GM12864 (cell line): ENCODE data around the gene ITSN2.

Source experiments
- DNase-seq: peaks from one replicate; pipeline ENCODE4 v3.0.0-alpha.2; 2011; ENCODE audit warnings: low read depth
- H3K4me3 ChIP-seq: 2 replicates; pipeline ENCODE4 v1.5.1; 2011; ENCODE audit warnings: mild to moderate bottlenecking, low read depth, low read length, control low read depth
- TF ChIP-seq, protein P1 (sequence below): IDR thresholded peaks from 2 replicates; pipeline ENCODE4 v1.5.1; 2011; ENCODE audit warnings: low read depth, mild to moderate bottlenecking, moderate library complexity, low read length, control low read depth, inconsistent platforms; ENCODE audit errors: missing control alignments

Gene ITSN2

DNA sequence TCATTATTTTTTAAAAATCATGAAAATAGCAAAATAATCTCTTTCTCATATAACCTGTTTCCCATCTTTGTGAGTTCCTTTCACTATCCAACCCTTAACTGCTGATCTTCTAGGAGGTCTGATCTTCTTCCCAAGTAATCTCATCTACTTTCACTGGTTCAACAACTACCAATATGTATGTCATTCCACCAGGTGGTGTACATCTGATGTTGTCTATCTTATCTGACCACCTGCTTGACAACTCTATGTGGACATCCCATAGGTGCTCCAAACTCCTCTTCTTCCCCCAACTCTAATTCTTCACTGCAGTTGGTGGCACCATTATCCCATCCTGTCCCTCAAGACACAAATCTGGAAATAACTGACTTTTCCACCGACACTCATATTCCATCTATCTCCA is 123.0 kb downstream of the ITSN2 start:
- H3K4me3 ChIP-seq: no peak overlapping the region
- no peak for DNase-seq
- TF ChIP-seq, protein P1, sequence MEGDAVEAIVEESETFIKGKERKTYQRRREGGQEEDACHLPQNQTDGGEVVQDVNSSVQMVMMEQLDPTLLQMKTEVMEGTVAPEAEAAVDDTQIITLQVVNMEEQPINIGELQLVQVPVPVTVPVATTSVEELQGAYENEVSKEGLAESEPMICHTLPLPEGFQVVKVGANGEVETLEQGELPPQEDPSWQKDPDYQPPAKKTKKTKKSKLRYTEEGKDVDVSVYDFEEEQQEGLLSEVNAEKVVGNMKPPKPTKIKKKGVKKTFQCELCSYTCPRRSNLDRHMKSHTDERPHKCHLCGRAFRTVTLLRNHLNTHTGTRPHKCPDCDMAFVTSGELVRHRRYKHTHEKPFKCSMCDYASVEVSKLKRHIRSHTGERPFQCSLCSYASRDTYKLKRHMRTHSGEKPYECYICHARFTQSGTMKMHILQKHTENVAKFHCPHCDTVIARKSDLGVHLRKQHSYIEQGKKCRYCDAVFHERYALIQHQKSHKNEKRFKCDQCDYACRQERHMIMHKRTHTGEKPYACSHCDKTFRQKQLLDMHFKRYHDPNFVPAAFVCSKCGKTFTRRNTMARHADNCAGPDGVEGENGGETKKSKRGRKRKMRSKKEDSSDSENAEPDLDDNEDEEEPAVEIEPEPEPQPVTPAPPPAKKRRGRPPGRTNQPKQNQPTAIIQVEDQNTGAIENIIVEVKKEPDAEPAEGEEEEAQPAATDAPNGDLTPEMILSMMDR: no peak

DNA sequence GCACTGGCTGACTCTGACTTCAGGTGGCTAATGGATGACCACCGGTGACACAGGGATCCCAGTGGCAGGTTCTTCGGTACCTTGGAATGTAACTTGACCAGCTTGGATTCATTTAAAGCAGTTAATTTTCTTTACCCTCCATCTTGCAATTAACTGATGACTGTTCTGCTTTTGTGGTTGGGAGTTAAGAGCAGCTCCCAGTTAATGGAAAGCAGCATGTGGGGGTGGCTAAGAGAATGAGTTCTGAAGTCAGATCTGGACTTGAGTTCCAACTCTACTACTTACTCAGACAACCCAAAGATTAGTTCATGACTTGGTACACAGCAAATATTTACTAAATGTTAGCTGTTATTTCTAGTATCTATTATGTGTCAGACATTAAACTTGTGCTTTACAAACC is 127.0 kb downstream of the ITSN2 start:
- no peak overlapping the region for H3K4me3 ChIP-seq
- TF ChIP-seq, protein P1: no peak
- no peak for DNase-seq

DNA sequence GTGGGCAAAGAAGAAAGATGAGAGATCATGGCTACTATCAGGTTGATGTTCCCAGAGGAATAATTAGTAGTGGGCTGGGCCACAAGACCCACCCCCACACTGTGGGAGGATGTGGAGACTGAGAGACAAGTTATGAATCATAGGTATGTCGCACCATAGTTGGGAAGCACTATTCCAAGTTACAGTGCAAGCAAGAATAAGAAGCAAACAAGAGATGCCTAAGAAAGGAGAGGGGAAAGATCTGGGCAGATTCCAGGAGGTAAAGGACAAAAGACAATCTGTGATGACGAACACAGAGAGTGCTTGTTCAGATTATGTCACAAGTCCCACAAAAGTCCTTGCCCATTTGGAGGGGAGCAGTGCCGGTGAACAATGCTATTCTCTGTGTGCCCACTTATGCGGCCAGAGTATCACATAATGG is 128.9 kb downstream of the ITSN2 start:
- DNase-seq: no peak

DNA sequence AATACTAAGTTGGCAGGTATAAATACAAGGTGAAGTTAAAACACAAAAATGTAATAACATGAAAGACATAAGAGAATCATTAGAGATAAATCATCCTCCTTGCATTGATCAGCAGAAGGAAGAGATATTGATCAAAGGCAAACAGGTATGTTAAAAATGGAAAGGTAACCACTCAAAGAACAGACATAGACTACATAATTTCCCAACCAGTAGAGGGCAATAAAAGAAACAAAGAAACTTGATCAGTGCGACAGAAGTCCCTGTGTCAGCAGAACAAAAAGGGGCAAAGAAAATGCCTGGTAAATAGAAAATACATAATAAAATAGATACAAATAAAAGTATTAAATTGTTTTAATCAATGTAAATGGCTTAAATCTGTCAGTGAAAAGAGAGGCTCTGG is 131.9 kb downstream of the ITSN2 start:
- TF ChIP-seq, protein P1: peak; percentile 33
- peak; percentile 7 for DNase-seq
- H3K4me3 ChIP-seq: no peak overlapping the region

More for the DNA sequence above, 128.9 kb downstream of the ITSN2 start:
- TF ChIP-seq, protein P1: no peak
- no peak overlapping the region for H3K4me3 ChIP-seq

DNA sequence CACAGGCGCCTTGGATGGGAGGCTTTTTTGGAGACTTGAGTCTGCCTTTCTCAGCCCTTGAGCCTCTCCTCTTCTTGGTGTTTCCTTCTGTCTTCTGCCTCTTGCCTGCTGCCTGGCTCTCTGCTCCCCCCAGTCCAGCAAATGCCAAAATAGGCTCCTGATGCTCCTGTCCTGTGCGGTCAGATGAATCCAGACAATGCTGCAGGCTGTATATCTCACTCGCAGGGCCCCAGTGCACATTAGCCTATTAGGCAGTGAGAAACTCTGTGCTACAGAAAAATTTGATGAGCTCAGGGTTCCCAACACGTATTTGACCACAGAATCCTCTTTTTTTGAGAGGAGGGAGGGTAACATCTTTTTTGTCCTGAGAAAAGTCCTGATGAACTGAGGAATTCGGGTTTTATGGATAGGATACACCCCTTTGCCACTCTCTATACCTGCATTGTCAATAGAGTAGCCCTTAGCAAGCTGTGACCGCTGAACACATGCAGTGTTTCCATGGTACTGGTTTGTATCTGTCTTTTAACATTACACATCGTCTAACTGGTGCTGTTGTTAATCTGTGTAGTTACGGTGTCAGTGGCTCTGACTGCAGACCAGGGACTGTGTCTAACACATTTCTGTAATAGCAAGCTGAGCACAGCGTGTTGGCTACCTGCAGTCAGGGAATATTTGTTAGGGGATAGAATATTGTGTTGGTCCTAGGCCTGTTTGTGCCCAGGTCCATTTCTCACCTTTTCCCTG is 134.7 kb downstream of the ITSN2 start:
- DNase-seq: no peak
- no peak overlapping the region for H3K4me3 ChIP-seq
- TF ChIP-seq, protein P1: no peak

DNA sequence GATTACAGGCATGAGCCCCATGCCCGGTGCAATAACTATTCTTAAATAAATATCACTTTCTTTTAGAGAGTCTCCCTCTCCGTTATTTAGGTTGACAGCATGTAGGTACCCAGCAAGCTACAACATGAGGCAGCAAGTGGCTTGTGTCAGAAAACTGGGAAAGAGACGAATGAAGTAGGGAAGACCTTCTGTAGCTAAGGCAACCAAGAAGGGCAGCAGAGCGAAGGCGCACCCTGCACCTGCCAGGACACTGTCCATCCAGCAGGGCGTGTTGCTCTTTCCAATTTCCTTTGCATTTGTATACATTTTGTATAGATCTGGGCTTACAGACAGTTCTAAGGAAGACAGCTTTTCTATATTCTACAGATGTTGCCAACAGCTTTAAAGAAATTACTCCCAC is 137.4 kb downstream of the ITSN2 start:
- DNase-seq: no peak
- TF ChIP-seq, protein P1: no peak
- no peak overlapping the region for H3K4me3 ChIP-seq
